HT1080 (cell line): ENCODE measurements around the gene PBX4. TPM values are rescaled to one million over a fixed set of nuclear protein-coding genes. Genes with fewer than 3 reads are reported as not detected.

Experiments used
- DNase-seq: peaks from one replicate; pipeline ENCODE4 v3.0.0-alpha.2; 2015; ENCODE audit warnings: low read depth
- total RNA-seq: library from RNA; depleted of rRNA; stranded (reverse); fragments of >200 nt; shearing (Covaris generic); gene quantifications from 2 replicates; pipeline ENCODE4 v1.2.3, GENCODE V29; 2014

The PBX4 gene
- total RNA-seq, 1 experiment from 2014 or later: not detected

- DNase-seq: no peak
These were observed 77.6 kb downstream of the PBX4 start for GRCh38 chr19:19540715-19541515.

GRCh38 chr19:19540064-19540714 lies 78.3 kb downstream of the PBX4 start:
- DNase-seq: no peak

- no peak for DNase-seq
These were observed 78.8 kb downstream of the PBX4 start for GRCh38 chr19:19539698-19540063.

- DNase-seq: no peak
These were observed 79.7 kb downstream of the PBX4 start for GRCh38 chr19:19538785-19539166.

- DNase-seq: no peak
These were observed 80.3 kb downstream of the PBX4 start, which contains the start of gene CILP2 for GRCh38 chr19:19538061-19538784. Gene CILP2, plus strand, starts transcription at chr19:19538265. Its CDS starts 85 bp downstream, at chr19:19538350.

- no peak for DNase-seq
These were observed 81.1 kb downstream of the PBX4 start for GRCh38 chr19:19537075-19538048.

- DNase-seq: no peak
These were observed 82.9 kb downstream of the PBX4 start for GRCh38 chr19:19535311-19536191.

GRCh38 chr19:19534556-19535265 lies 83.8 kb downstream of the PBX4 start:
- DNase-seq: no peak

GRCh38 chr19:19533841-19534240 lies 84.6 kb downstream of the PBX4 start:
- DNase-seq: no peak

GRCh38 chr19:19532806-19533701 lies 85.4 kb downstream of the PBX4 start:
- DNase-seq: no peak

GRCh38 chr19:19531951-19532805 lies 86.3 kb downstream of the PBX4 start:
- peak; percentile 27 for DNase-seq

- DNase-seq: no peak
These were observed 87.6 kb downstream of the PBX4 start for GRCh38 chr19:19530889-19531288.

GRCh38 chr19:19530423-19530804 lies 88.1 kb downstream of the PBX4 start:
- DNase-seq: no peak

GRCh38 chr19:19529783-19530422 lies 88.6 kb downstream of the PBX4 start:
- no peak for DNase-seq

- no peak for DNase-seq
These were observed 89.6 kb downstream of the PBX4 start, which contains the start of gene YJEFN3 for GRCh38 chr19:19528721-19529490. Gene YJEFN3, plus strand, starts transcription at chr19:19528911. Its CDS starts 22 bp downstream, at chr19:19528933.
